D341Med (cell line): ENCODE results near the gene ARHGAP26.
"Not testable (repeated sequence)": the region's sequence is repeated elsewhere in the genome, so short reads cannot be mapped to it uniquely, and the experiment has no call there.

Experiments
- DNase-seq: peaks from one replicate; pipeline ENCODE4 v3.0.0; 2012; ENCODE audit warnings: low spot score

The ARHGAP26 gene

DNA sequence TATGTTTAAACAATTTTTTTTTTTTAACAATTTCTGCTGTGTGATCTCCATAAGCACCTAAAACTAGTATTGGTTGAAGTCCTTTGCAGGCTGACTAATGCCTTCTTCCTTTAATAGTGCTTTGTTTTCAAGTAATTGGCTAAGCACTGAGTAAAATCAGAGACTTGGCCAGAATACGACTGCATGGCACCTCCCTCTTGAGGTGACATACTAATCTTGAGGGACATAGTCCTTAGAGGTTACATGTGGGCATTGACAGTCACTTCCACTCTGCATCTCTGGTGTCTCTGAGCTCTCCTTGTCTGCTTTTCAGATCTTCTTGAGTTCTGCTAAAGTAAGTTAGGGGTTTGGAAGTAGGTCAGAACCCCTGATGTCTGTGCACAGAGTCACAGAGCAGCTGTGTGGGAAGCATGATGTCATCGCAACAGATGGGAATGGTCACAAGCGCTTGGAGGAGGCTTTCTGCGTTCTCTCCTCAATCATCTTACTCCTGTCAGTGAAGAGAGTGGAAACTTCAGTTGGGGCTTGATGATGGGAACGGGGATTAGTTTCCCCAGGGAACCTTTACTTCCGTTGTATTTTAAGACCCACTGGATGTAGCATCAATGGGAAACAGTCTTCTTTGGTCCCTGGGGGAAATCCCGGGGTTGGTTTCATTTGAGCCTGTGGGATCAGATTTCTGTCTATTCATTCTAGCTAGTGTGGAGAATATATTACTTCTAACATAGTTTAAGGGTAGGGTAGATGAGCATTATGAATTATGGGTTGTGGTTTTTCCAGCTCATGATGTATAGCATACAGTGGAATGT lies 136.9 kb downstream of the ARHGAP26 start:
- DNase-seq = no peak

DNA sequence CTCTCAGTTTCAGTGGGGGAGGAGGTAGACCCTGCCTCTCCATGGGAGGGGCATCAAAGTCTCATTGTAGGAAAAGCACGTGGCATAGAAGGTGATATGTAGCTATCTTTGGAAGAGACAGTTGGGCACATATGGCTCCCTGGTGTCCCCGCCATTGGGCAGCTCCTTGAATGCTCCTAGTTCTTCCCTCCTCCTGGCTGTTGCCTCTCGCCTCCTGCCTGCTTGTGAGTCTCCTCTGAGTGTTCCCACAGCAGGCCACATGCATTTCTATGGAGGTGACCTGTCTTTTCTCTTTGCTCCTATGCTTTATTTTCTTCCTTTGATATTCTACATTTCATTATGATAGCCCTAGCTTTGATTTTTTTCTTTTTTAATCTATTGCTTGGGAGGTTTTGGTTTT lies 138.5 kb downstream of the ARHGAP26 start:
- no peak for DNase-seq

DNA sequence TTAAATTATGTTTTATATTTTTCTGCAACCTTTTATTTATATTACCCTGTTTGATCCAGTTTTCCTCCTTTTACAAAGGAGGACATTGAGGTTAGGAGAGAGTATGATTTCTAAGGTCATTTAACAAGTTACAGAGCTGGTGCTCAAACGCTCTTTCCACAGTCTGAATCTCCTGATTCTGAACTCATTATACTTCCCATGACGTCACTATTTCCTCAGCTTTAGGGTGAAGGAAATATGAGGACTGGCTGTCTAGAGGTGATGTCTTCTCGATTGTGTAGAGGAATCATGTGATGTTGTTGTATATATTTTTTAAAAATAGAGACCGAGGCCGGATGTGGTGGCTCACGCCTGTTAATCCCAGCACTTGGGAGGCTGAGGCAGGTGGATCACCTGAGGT lies 140.0 kb downstream of the ARHGAP26 start:
- no peak for DNase-seq

DNA sequence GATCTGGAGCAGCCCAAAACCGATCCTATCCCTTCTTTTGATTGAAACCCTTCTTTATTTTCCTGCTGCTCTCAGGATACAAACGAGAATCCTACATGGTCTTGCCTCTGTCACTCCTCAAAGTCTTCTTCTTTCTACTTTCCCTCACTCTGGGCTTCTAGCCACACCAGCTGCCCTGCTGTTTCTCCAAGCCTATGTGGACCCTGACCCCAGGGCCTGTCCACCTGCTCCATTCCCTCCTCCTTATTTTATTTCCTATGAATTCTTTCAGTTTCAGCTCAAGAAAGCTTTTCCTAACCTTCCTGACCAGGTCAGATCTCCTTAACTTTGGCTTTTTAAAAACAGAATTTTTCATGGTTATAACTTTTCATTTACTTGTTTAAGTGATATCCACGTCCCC lies 141.0 kb downstream of the ARHGAP26 start:
- no peak for DNase-seq

DNA sequence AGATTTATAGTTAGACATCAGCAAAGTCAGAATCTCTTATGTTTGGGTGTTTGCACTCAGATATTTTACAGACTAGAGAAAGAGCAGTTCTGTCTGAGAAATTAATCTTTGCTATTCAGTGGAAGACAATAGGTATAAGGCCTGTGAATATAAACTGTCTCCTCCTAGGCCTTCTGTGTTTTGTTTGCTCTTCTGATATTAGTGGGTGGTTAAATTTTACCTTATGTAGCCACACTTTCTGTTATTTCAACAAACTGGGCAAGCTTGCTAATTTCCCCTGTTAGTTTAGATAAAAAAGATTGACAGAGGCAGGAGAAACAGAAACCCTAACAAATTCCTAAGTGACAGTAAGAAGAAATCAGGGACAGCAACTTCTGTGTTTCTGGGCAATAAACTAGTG lies 141.6 kb downstream of the ARHGAP26 start:
- no peak for DNase-seq

DNA sequence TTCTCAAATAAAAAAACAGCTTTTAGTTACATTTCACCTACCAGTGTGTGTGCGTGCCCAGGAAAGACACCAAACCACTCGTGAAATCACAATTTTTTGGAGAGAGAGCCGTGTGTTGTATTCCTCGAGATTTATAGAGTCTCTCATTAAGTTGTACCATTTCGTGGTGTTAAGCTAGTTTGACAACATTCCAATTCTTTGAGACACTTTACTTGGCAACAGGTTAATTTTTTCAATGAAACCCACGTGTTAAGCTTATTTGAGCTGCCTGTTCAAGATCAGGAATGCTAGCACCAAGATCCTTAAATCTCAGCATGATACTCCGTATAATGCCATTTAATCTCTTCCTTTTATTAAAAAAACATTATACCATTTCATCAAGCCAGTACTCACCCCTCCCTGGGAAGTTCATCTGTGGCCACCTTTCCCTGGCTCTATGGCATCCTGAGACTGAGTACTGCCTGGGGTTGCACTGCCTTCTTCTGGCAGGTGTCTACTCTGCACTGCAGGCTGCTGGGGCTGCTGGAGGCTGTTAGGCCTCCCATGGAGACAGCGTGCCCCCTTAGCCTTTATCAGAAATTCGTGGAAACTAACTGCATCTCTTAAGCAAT lies 143.7 kb downstream of the ARHGAP26 start:
- DNase-seq = peak; percentile 27

- no peak for DNase-seq
These were observed 144.9 kb downstream of the ARHGAP26 start for GRCh38 chr5:142915038-142915437.

DNA sequence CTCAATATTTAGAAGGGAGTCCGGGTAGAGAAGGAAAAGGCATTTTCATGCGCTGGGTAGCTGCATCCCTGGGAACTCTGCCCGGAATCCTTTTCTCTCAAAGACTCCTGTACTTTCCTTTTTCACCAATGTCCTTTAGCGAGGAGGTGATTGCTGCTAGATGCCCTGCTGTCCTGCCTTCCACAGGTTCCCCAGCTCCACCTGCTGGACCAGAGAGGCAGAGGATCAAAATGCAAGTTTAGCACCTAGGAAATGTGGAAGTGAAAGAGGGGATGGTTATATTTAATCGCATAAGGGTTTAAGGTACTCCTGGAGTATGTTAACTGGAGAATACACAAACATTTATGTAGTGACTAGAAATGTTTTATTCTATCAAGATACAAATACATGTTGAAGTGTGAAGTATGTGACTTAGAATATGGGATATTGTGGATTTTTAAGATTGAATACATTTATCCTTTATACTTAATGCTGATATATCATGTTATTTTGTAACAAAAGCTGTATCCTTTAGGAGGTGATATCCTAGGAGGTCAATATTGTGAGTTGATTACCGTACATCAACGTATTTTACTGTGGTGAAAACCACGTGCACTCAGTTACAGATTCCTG lies 145.7 kb downstream of the ARHGAP26 start:
- peak; percentile 48 for DNase-seq

DNA sequence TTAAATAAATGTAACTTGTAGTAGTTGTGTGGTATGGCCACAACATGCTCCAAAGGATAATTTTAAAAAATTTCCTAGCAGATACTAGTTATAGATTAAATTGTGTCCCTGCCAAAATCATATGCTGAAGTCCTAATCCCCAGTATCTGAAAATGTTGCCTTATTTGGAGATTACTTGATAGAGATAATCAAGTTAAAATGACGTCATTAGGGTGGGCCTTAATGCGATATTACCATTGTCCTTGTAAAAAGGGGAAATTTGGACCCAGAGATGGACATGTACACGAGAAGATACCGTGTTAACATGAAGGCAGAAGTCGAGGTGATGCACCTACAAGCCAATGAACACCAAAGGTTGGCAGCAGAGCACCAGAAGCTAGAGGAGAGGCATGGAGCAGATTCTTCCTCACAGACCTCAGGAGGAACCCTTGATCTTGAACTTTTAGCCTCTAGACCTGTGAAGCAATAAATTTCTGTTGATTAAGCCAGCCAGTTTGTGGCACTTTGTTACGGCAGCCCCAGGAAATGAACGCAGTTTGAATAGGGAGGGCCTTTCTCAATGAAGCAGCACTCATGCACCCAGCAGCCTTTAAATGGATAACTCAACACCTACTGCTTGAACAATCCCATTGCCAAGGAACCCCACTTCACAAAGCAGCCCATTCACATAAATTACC lies 148.9 kb downstream of the ARHGAP26 start:
- DNase-seq = no peak

- no peak for DNase-seq
These were observed 150.9 kb downstream of the ARHGAP26 start for GRCh38 chr5:142920849-142921612.

- DNase-seq = no peak
These were observed 152.2 kb downstream of the ARHGAP26 start for GRCh38 chr5:142922223-142922952.

DNA sequence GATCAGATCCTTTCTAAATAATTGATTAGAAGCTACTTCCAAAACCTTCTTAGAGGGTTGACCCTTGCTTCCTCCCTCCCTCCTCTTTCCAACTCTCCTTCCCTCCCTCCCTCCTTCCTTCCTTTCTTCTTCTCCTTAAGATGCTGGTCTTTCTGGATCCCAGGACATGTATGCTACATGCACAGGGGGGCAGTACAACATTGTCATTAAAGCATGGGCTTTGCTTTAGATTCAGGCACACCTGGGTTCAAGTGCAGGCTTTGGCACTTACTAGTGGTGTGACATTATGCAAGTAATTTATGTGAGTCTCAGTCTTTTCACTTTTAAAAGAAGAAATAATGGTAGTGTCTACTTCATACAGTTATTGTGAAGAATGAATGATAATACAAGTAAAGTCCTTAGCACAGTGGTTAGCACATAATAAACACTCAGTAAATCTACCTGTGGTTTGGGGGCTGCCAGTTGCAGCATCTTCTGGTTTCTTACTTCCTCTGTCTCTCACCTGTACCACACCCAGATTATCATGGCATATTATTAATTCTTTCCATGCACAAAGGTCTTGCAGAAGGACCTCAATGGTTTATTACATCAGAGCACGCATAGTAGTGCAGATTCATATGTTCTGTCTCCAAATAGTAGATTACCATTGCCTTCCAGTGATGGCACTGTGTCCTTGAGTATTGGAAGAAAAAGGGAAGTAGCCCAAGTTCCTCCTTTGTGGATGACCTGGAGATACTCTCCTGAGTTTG lies 154.1 kb downstream of the ARHGAP26 start:
- peak; percentile 41 for DNase-seq

GRCh38 chr5:142925795-142926194 lies 155.6 kb downstream of the ARHGAP26 start:
- no peak for DNase-seq

DNA sequence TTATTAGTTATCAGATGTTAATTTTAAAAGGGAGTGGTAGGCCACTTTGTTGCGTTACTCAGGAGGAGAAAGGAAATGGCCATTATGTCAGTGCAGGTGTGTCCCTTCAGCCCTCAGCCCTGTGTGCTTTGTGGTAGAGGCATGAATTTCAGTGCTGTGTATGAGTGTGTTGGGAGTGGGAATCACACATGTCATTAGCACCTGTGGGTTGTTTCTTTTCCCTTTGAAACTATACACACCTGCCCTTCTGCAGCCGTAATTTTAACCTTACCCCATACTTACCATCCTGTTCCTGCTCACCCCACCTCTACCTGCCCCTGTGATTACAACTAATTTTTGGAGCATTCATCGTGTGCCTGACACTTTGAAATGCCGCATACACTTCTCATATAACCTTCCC lies 156.4 kb downstream of the ARHGAP26 start:
- DNase-seq = no peak

GRCh38 chr5:142928999-142929398 lies 158.8 kb downstream of the ARHGAP26 start:
- not testable (repeated sequence) for DNase-seq

DNA sequence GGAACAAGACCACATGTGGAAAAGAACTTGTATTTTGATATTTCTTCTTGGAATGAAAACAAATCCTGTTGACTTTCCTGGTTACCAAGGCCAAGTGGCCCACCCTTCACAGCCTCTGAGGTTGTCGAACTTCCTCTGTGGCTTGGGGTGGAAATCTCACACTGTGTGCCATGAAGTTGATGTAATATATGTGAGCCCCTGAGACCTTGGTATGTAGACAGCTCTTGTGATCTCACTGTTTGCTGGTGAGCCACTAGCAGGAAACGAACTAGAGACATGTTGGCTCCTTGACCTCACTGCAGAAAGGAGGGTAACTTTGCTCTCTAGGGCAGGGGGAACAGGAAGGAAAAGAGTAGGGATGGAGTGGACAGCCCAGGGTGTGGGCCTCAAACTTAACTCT lies 159.4 kb downstream of the ARHGAP26 start:
- DNase-seq = no peak

- DNase-seq = no peak
These were observed 160.4 kb downstream of the ARHGAP26 start for GRCh38 chr5:142930395-142931110.

- no peak for DNase-seq
These were observed 161.9 kb downstream of the ARHGAP26 start for GRCh38 chr5:142931896-142932686.
